NCI-H128 (cell line): Measurements from ENCODE around the gene ZXDC.

Experiments
- DNase-seq: peaks from one replicate; lab custom pipeline; 2025; ENCODE audit not compliant: unreplicated experiment; lab: John Stamatoyannopoulos, UW

Gene ZXDC

GRCh38 chr3:126511291-126511690 is 35.6 kb upstream of the ZXDC start:
- no peak for DNase-seq

GRCh38 chr3:126510308-126510910 is 34.7 kb upstream of the ZXDC start:
- no peak for DNase-seq

GRCh38 chr3:126509597-126510307 is 34.1 kb upstream of the ZXDC start:
- DNase-seq, result no peak

- DNase-seq, result no peak
These were observed 32.9 kb upstream of the ZXDC start for GRCh38 chr3:126508564-126508964.

GRCh38 chr3:126507886-126508285 is 32.2 kb upstream of the ZXDC start:
- no peak for DNase-seq

- DNase-seq, result no peak
These were observed 28.0 kb upstream of the ZXDC start for GRCh38 chr3:126503701-126504100.

- no peak for DNase-seq
These were observed 27.0 kb upstream of the ZXDC start for GRCh38 chr3:126502656-126503055.

GRCh38 chr3:126501736-126502135 is 26.0 kb upstream of the ZXDC start:
- DNase-seq, result no peak

- no peak for DNase-seq
These were observed 25.4 kb upstream of the ZXDC start for GRCh38 chr3:126501054-126501453.

- DNase-seq, result no peak
These were observed 24.3 kb upstream of the ZXDC start for GRCh38 chr3:126500016-126500415.

- no peak for DNase-seq
These were observed 23.7 kb upstream of the ZXDC start for GRCh38 chr3:126499401-126499800.

GRCh38 chr3:126498929-126499328 is 23.2 kb upstream of the ZXDC start:
- no peak for DNase-seq

GRCh38 chr3:126498461-126498860 is 22.8 kb upstream of the ZXDC start:
- no peak for DNase-seq

- DNase-seq, result no peak
These were observed 22.3 kb upstream of the ZXDC start for GRCh38 chr3:126497956-126498355.

GRCh38 chr3:126496894-126497850 is 21.5 kb upstream of the ZXDC start:
- DNase-seq, result no peak

- DNase-seq, result no peak
These were observed 20.1 kb upstream of the ZXDC start for GRCh38 chr3:126495786-126496185.

- no peak for DNase-seq
These were observed 19.2 kb upstream of the ZXDC start for GRCh38 chr3:126494970-126495230.

GRCh38 chr3:126494204-126494969 is 18.7 kb upstream of the ZXDC start:
- no peak for DNase-seq

- DNase-seq, result no peak
These were observed 18.0 kb upstream of the ZXDC start for GRCh38 chr3:126493739-126494138.

GRCh38 chr3:126493051-126493450 is 17.4 kb upstream of the ZXDC start:
- no peak for DNase-seq
